ENCODE data around the gene GTF2F1.

DNA sequence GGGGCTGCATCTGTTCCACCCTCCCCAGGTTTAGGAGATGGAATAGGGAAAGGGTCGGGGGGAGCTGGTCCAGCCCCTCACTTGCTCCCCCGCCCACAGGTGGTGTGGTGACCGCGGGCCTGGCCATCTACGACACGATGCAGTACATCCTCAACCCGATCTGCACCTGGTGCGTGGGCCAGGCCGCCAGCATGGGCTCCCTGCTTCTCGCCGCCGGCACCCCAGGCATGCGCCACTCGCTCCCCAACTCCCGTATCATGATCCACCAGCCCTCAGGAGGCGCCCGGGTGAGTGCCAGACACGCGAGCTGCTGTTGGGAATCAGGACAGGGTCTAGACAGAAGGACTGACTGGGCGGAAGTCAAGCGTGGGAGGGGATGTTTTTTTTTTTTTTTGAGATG, 28.6 kb downstream of the GTF2F1 start:
- TF ChIP-seq EZH2phosphoT487 (IDR thresholded peaks at IDR 0.05; ENCODE audit: low read depth) = no peak
- TF ChIP-seq, protein P1, sequence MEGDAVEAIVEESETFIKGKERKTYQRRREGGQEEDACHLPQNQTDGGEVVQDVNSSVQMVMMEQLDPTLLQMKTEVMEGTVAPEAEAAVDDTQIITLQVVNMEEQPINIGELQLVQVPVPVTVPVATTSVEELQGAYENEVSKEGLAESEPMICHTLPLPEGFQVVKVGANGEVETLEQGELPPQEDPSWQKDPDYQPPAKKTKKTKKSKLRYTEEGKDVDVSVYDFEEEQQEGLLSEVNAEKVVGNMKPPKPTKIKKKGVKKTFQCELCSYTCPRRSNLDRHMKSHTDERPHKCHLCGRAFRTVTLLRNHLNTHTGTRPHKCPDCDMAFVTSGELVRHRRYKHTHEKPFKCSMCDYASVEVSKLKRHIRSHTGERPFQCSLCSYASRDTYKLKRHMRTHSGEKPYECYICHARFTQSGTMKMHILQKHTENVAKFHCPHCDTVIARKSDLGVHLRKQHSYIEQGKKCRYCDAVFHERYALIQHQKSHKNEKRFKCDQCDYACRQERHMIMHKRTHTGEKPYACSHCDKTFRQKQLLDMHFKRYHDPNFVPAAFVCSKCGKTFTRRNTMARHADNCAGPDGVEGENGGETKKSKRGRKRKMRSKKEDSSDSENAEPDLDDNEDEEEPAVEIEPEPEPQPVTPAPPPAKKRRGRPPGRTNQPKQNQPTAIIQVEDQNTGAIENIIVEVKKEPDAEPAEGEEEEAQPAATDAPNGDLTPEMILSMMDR (IDR thresholded peaks at IDR 0.05; ENCODE audit: low read depth, low read length) = no peak
